ENCODE data around the gene C3orf18. TPM values are rescaled to one million over a fixed set of nuclear protein-coding genes. Genes with fewer than 3 reads are reported as not detected.

C3orf18 gene
- total RNA-seq, 1 donor from 2014 or later: 57.2 TPM

DNA sequence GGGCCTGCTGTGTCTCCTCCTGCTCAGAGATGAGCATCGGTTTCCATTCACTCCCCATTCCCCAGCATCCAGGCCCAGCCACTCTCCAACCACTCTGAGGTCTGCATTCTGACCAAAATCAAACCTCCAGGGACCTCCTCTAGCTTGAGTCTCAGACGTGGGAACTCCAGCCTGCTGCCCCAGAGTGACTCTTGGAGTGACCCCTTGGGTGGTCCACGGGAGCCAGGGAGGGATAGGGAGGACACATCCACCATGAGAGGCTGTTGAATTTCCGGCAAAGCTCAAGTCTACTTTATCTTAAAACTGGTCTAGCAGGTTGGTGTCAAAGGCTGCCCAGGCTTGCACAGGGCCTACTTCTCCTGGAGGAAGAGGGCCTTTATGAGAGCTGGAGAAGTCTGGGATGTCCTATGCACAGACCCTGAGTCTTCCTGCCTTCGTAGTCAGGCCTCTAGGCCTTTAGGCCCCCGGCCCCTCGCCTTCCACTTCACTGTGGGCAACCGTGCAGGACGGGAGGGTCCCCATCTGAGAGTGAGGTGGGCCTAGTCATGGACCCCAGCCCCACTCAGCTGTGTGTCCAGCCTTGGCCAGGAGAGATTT lies 35.1 kb upstream of the C3orf18 start:
- Histone ChIP-seq H3K4me3 (no peak overlapping the region), H3K27ac (replicated peaks) (peak overlapping the region; percentile 100), H3K36me3 (peaks cover 14% of the 10 kb centered on the region), H3K9me3 (replicated peaks) (no peaks in the 10 kb centered on the region), H3K4me1 (peaks cover 94% of the 10 kb centered on the region), H3K27me3 (ENCODE audit: low read depth) (no peaks in the 10 kb centered on the region)
- intact Hi-C loops (cut with micrococcal nuclease): no loop called here
- no peak for DNase-seq
- TF ChIP-seq, protein P1, sequence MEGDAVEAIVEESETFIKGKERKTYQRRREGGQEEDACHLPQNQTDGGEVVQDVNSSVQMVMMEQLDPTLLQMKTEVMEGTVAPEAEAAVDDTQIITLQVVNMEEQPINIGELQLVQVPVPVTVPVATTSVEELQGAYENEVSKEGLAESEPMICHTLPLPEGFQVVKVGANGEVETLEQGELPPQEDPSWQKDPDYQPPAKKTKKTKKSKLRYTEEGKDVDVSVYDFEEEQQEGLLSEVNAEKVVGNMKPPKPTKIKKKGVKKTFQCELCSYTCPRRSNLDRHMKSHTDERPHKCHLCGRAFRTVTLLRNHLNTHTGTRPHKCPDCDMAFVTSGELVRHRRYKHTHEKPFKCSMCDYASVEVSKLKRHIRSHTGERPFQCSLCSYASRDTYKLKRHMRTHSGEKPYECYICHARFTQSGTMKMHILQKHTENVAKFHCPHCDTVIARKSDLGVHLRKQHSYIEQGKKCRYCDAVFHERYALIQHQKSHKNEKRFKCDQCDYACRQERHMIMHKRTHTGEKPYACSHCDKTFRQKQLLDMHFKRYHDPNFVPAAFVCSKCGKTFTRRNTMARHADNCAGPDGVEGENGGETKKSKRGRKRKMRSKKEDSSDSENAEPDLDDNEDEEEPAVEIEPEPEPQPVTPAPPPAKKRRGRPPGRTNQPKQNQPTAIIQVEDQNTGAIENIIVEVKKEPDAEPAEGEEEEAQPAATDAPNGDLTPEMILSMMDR (IDR thresholded peaks at IDR 0.05; ENCODE audit: borderline replicate concordance): no peak

DNA sequence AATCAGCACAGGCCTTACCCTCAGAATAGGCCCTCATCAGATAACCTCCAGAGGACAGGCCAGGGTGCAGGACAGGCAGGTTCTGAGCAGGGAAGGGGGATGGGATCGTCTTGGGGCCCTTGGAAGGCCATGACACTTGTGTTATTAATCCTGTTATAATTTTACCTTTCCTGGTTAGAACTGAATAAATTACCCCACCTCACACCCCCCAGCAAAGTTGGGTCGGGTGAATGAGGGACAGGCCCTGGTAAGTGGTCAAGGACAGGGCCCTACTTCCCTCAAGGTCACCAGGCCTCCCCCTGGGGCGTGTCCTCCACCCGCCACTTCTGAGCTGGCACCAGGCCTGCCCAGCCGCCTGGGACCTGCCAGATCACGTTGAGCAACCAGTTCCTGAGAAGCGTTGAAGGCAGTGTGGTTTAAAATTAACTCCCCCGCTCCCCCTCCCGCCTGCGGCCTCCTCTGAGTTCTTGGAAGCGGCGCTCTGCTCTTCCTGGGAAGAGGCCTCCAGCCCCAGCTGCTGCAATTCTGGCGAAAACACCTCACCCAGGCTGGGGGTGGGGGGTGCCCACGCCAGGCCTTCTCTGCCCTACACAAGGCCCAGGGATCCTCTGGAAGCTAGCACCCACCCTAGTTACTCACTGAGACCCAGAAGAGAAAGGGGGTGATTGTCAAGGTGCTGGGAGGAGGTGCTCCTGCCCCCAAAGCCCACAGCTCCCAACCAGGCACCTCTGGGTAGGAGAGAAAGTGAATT lies 33.5 kb upstream of the C3orf18 start:
- Histone ChIP-seq H3K36me3 (no peaks in the 10 kb centered on the region), H3K27ac (replicated peaks) (peak overlapping the region; percentile 100), H3K4me1 (peaks cover 77% of the 10 kb centered on the region), H3K27me3 (ENCODE audit: low read depth) (no peaks in the 10 kb centered on the region), H3K4me3 (peak overlapping the region; percentile 52), H3K9me3 (replicated peaks) (no peaks in the 10 kb centered on the region)
- intact Hi-C loops (cut with micrococcal nuclease): no loop called here
- DNase-seq: peak; percentile 97
- TF ChIP-seq, protein P1 (IDR thresholded peaks at IDR 0.05; ENCODE audit: borderline replicate concordance): no peak

DNA sequence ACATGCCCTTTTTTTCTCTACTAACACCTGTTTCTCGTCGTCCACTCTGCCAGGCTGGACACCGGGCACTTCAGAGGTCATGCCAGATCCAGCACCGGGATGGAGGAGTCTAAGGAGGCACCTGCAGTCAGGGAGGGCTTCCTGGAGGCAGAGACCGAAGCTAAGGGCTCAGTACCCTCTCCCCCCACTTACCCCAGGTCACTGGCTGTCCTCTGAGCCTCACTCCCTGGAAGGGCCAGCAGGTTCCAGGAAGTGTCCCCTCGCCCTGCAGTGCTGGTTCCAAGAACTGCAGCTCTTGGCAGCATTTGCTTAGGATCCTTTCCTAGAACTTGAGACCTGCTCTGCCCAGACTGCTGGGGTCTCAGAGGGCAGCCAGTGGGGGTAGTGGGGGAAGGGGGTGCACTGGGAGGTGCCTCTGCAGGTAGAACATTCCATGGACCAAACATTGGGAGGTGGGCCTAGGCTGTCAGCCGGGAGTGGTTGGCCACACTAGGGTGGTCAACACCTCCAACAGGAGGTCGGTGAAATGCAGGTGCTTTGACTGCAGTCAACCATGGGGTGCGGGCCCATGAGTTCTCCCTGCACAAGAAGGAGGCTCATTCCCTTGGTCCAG lies 32.7 kb upstream of the C3orf18 start:
- TF ChIP-seq, protein P1 (IDR thresholded peaks at IDR 0.05; ENCODE audit: borderline replicate concordance): no peak
- H3K27ac ChIP-seq (replicated peaks): peak overlapping the region; percentile 100
- DNase-seq: no peak
- H3K36me3 ChIP-seq: no peaks in the 10 kb centered on the region
- H3K4me3 ChIP-seq: no peak overlapping the region
- no peaks in the 10 kb centered on the region for H3K9me3 ChIP-seq (replicated peaks)
- H3K27me3 ChIP-seq (ENCODE audit: low read depth): no peaks in the 10 kb centered on the region
- H3K4me1 ChIP-seq: peaks cover 69% of the 10 kb centered on the region
- intact Hi-C loops (cut with micrococcal nuclease): no loop called here

DNA sequence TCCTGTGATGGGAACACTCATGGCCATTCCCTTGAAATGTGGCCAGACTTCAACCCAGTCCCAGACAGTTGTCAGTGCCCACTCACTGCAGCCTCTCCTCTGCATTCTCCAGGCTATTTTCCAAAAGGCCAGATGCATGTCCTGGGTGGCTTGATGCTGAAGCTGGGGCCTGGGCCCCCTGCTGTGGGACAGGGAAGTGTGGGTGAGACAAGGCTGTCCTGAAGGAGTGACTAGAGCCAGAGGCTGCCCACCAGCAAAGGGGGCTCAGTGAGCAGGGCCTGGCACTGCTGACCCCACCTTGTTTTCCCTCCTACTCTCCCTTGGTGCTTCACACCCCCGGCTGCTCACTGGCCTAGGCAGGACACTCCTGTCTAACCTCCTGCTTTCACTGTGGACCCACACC lies 32.2 kb upstream of the C3orf18 start:
- Histone ChIP-seq H3K9me3 (replicated peaks) (no peaks in the 10 kb centered on the region), H3K27ac (replicated peaks) (peak overlapping the region; percentile 100), H3K4me3 (no peak overlapping the region), H3K36me3 (no peaks in the 10 kb centered on the region), H3K27me3 (ENCODE audit: low read depth) (no peaks in the 10 kb centered on the region), H3K4me1 (peaks cover 64% of the 10 kb centered on the region)
- TF ChIP-seq, protein P1 (IDR thresholded peaks at IDR 0.05; ENCODE audit: borderline replicate concordance): no peak
- DNase-seq: no peak
- intact Hi-C loops (cut with micrococcal nuclease): no loop called here

DNA sequence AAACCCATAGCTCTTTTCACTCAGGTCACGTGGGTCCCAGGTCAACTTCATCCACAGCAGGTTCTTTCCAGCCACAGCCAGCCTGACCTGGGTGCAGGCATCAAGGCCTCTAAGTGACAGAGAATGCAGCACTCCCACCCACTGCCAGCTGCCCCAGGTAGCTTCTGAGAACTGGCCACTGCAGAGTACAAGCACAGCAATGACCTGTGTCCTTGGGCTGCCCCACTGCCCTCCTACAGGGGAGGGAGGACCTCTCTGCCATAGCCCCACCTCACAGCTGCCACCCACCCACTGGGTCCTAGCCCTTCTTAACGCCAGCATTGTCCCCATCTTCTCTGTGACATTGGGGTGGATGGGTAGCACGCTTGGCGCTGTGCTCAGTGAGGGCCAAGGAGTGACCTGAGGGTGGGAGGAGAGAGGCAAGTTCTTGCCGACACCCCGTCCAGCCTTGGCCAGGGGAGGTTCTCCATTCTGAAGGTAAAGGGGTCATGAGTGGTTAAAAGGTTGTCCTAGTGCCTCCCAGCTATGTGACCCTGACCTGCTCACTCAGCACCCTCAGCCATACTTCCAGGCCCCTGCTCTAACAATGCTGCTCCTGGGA lies 31.7 kb upstream of the C3orf18 start:
- TF ChIP-seq, protein P1 (IDR thresholded peaks at IDR 0.05; ENCODE audit: borderline replicate concordance): no peak
- Histone ChIP-seq H3K9me3 (replicated peaks) (no peaks in the 10 kb centered on the region), H3K27ac (replicated peaks) (peak overlapping the region; percentile 100), H3K27me3 (ENCODE audit: low read depth) (no peaks in the 10 kb centered on the region), H3K4me3 (no peak overlapping the region), H3K36me3 (no peaks in the 10 kb centered on the region), H3K4me1 (peaks cover 60% of the 10 kb centered on the region)
- intact Hi-C loops (cut with micrococcal nuclease): no loop called here
- DNase-seq: no peak

Data from left ventricle myocardium inferior (tissue), 1 donor.